HepG2 (cell line): ENCODE results near the gene SLCO2B1. TPM values are rescaled to one million over a fixed set of nuclear protein-coding genes. Genes with fewer than 3 reads are reported as not detected.
A peak's percentile ranks its signal among the peaks of the same experiment; 100 is the strongest.

Source experiments
- CC2D1A ChIP-seq: sonication (generic); formaldehyde crosslinking; IDR thresholded peaks from 2 replicates; pipeline ENCODE4 v1.8.1; 2023; ENCODE audit warnings: mild to moderate bottlenecking, missing genetic modification reagents
- MED8 ChIP-seq: sonication (generic); formaldehyde crosslinking; IDR thresholded peaks from 2 replicates; pipeline ENCODE4 v1.8.1; 2023; ENCODE audit warnings: mild to moderate bottlenecking, missing genetic modification reagents; ENCODE audit not compliant: insufficient replicate concordance
- RFX1 ChIP-seq: fragments of 450-650 bp; IDR thresholded peaks from 2 replicates; pipeline ENCODE4 v1.6.1; 2017
- SALL2 ChIP-seq: sonication (generic); formaldehyde crosslinking; IDR thresholded peaks from 2 replicates; pipeline ENCODE4 v1.8.1; 2023; ENCODE audit warnings: mild to moderate bottlenecking, missing genetic modification reagents, inconsistent platforms
- YEATS2 ChIP-seq: sonication (generic); formaldehyde crosslinking; IDR thresholded peaks from 2 replicates; pipeline ENCODE4 v1.4.0; 2020; ENCODE audit warnings: missing genetic modification reagents, borderline replicate concordance
- ZBTB2 ChIP-seq: sonication (generic); formaldehyde crosslinking; IDR thresholded peaks from 2 replicates; pipeline ENCODE4 v1.8.0; 2022; ENCODE audit warnings: low read depth, missing genetic modification reagents
- ZC3H13 ChIP-seq: sonication (generic); formaldehyde crosslinking; IDR thresholded peaks from 2 replicates; pipeline ENCODE4 v1.8.1; 2023; ENCODE audit warnings: mild to moderate bottlenecking, missing genetic modification reagents, moderate library complexity
- ZNF234 ChIP-seq: sonication (generic); formaldehyde crosslinking; conservative IDR thresholded peaks from 2 replicates; pipeline ENCODE4 v1.5.1; 2020; ENCODE audit warnings: mild to moderate bottlenecking, missing genetic modification reagents
- ZNF263 ChIP-seq: sonication (generic); formaldehyde crosslinking; IDR thresholded peaks from 2 replicates; pipeline ENCODE4 v1.4.0; 2020; ENCODE audit warnings: missing genetic modification reagents
- ZNF577 ChIP-seq: sonication (generic); formaldehyde crosslinking; IDR thresholded peaks from 2 replicates; pipeline ENCODE4 v1.4.0; 2020; ENCODE audit warnings: mild to moderate bottlenecking, low read depth, missing genetic modification reagents, borderline replicate concordance
- ZNF747 ChIP-seq: sonication (generic); formaldehyde crosslinking; IDR thresholded peaks from 2 replicates; pipeline ENCODE4 v1.8.1; 2023; ENCODE audit warnings: missing genetic modification reagents, mild to moderate bottlenecking, borderline replicate concordance
- ZNF879 ChIP-seq: sonication (generic); formaldehyde crosslinking; IDR thresholded peaks from 2 replicates; pipeline ENCODE4 v1.8.1; 2023; ENCODE audit warnings: missing genetic modification reagents
- polyA plus RNA-seq, 8 experiments: library from polyadenylated mRNA; depleted of rRNA in 3 of 8; stranded (reverse) in 7 of 8; unstranded in 1 of 8; fragments of >200 nt; fragmentation: Illumina TruSeq in 4 of 8; extraction: Trizol in 4 of 8; gene quantifications; 2 replicates each; pipeline versions ENCODE4 v1.2.1 to v1.2.3, GENCODE V29; 2011 to 2016; ENCODE audit warnings: low read depth in 4 of 8, missing spikeins in 1 of 8, mixed read lengths in 1 of 8; ENCODE audit not compliant: insufficient read depth in 1 of 8
- total RNA-seq, 5 experiments: library from RNA; depleted of rRNA; stranded (reverse); fragments of >200 nt; fragmentation: Illumina TruSeq; extraction: Trizol; gene quantifications; 2 replicates each; pipeline ENCODE4 v1.2.3, GENCODE V29; 2016; ENCODE audit warnings: low read depth in 1 of 5
- TF ChIP-seq, protein P1 (sequence below): sonication (generic); formaldehyde crosslinking; IDR thresholded peaks from 2 replicates; pipeline ENCODE4 v1.5.0; 2020; ENCODE audit warnings: mild to moderate bottlenecking, missing genetic modification reagents, borderline replicate concordance
- TF ChIP-seq, protein P2 (sequence below): sonication (generic); formaldehyde crosslinking; IDR thresholded peaks from 2 replicates; pipeline ENCODE4 v1.4.0; 2020; ENCODE audit warnings: missing genetic modification reagents
- TF ChIP-seq, protein P3 (sequence below): sonication (generic); formaldehyde crosslinking; IDR thresholded peaks from 2 replicates; pipeline ENCODE4 v1.8.1; 2023; ENCODE audit warnings: mild to moderate bottlenecking, missing genetic modification reagents

SLCO2B1 gene
- total and polyA plus RNA-seq, 2 of the 13 experiments (the other 11 are each of a cell fraction or from before 2014, with no cell fraction given): 15.3 to 19.8 TPM

DNA sequence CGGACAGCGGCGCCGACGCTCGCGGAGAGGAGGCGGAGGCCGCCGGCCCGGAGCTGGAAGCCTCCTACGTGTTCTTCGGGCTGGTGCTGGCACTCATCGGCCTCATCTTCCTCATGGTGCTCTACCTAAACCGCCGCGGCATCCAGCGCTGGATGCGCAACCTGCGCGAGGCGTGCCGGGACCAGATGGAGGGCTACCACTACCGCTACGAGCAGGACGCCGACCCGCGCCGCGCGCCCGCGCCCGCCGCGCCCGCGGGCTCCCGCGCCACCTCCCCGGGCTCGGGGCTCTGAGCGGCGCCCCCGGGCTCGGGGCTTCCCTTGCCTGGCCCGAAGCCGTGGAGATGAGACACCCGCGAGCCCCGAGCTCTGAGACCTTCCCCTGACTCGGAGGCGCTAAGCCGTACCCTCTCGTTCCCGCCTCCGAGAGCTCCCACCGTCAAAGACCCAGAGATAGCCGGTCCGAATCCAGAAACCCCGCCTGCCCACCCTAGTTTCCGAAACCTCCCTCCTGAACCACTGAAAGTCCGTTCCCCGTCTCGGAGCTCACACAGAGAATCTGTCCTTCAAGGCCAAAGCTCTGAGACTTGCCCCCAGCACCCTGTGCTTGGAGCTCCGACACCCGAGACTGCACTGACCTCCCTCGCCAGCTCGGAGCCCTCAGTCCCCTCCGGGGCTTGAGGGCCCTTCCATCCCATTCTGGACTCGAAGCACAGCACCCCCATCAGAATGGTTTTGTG, 91.2 kb downstream of the SLCO2B1 start (continued):
- TF ChIP-seq, protein P1, sequence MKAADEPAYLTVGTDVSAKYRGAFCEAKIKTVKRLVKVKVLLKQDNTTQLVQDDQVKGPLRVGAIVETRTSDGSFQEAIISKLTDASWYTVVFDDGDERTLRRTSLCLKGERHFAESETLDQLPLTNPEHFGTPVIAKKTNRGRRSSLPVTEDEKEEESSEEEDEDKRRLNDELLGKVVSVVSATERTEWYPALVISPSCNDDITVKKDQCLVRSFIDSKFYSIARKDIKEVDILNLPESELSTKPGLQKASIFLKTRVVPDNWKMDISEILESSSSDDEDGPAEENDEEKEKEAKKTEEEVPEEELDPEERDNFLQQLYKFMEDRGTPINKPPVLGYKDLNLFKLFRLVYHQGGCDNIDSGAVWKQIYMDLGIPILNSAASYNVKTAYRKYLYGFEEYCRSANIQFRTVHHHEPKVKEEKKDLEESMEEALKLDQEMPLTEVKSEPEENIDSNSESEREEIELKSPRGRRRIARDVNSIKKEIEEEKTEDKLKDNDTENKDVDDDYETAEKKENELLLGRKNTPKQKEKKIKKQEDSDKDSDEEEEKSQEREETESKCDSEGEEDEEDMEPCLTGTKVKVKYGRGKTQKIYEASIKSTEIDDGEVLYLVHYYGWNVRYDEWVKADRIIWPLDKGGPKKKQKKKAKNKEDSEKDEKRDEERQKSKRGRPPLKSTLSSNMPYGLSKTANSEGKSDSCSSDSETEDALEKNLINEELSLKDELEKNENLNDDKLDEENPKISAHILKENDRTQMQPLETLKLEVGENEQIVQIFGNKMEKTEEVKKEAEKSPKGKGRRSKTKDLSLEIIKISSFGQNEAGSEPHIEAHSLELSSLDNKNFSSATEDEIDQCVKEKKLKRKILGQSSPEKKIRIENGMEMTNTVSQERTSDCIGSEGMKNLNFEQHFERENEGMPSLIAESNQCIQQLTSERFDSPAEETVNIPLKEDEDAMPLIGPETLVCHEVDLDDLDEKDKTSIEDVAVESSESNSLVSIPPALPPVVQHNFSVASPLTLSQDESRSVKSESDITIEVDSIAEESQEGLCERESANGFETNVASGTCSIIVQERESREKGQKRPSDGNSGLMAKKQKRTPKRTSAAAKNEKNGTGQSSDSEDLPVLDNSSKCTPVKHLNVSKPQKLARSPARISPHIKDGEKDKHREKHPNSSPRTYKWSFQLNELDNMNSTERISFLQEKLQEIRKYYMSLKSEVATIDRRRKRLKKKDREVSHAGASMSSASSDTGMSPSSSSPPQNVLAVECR: 0 out of 2 replicates have a peak, but pooled peaks have one; percentile 9
- TF ChIP-seq ZNF747 (CRISPR knock-in tag) (no peak), MED8 (CRISPR knock-in tag) (no peak), ZNF577 (CRISPR knock-in tag) (no peak), SALL2 (CRISPR knock-in tag) (no peak), ZNF263 (CRISPR knock-in tag) (peak; percentile 2; the same call in 1 of the 2 replicates), YEATS2 (CRISPR knock-in tag) (no peak), ZBTB2 (no peak), ZNF879 (CRISPR knock-in tag) (no peak), ZC3H13 (CRISPR knock-in tag) (no peak), CC2D1A (CRISPR knock-in tag) (no peak), ZNF234 (CRISPR knock-in tag) (no peak), RFX1 (no peak)
- TF ChIP-seq, protein P2, sequence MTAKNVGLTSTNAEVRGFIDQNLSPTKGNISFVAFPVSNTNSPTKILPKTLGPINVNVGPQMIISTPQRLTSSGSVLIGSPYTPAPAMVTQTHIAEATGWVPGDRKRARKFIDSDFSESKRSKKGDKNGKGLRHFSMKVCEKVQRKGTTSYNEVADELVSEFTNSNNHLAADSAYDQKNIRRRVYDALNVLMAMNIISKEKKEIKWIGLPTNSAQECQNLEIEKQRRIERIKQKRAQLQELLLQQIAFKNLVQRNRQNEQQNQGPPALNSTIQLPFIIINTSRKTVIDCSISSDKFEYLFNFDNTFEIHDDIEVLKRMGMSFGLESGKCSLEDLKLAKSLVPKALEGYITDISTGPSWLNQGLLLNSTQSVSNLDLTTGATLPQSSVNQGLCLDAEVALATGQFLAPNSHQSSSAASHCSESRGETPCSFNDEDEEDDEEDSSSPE (CRISPR knock-in tag): 0 out of 2 replicates have a peak, but pooled peaks have one; percentile 2
- TF ChIP-seq, protein P3, sequence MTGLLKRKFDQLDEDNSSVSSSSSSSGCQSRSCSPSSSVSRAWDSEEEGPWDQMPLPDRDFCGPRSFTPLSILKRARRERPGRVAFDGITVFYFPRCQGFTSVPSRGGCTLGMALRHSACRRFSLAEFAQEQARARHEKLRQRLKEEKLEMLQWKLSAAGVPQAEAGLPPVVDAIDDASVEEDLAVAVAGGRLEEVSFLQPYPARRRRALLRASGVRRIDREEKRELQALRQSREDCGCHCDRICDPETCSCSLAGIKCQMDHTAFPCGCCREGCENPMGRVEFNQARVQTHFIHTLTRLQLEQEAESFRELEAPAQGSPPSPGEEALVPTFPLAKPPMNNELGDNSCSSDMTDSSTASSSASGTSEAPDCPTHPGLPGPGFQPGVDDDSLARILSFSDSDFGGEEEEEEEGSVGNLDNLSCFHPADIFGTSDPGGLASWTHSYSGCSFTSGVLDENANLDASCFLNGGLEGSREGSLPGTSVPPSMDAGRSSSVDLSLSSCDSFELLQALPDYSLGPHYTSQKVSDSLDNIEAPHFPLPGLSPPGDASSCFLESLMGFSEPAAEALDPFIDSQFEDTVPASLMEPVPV (CRISPR knock-in tag): 0 out of 2 replicates have a peak, but pooled peaks have one; percentile 26
